ENCODE data around the gene KRTAP9-6. TPM values are rescaled to one million over a fixed set of nuclear protein-coding genes. Genes with fewer than 3 reads are reported as not detected.

Gene KRTAP9-6
- total RNA-seq, 1 experiment from 2014 or later, result not detected

Other genes starting within 250 kb of the KRTAP9-6 start
- gene KRTAP1-5, start 238.2 kb upstream of the KRTAP9-6 start, total RNA-seq (2021; ENCODE audit: unreplicated experiment), result not detected
- gene KRTAP1-4, start 235.2 kb upstream of the KRTAP9-6 start, total RNA-seq (2021; ENCODE audit: unreplicated experiment), result not detected
- not detected for gene KRTAP1-3, start 230.5 kb upstream of the KRTAP9-6 start, total RNA-seq (2021; ENCODE audit: unreplicated experiment)
- not detected for gene KRTAP1-1, start 223.9 kb upstream of the KRTAP9-6 start, total RNA-seq (2021; ENCODE audit: unreplicated experiment)
- gene KRTAP2-1, start 218.1 kb upstream of the KRTAP9-6 start, total RNA-seq (2021; ENCODE audit: unreplicated experiment), result not detected
- gene KRTAP2-2, start 210.1 kb upstream of the KRTAP9-6 start, total RNA-seq (2021; ENCODE audit: unreplicated experiment), result not detected
- gene KRTAP2-3, start 205.3 kb upstream of the KRTAP9-6 start, total RNA-seq (2021; ENCODE audit: unreplicated experiment), result not detected
- not detected for gene KRTAP2-4, start 199.5 kb upstream of the KRTAP9-6 start, total RNA-seq (2021; ENCODE audit: unreplicated experiment)
- gene KRTAP4-7, start 181.2 kb upstream of the KRTAP9-6 start, total RNA-seq (2021; ENCODE audit: unreplicated experiment), result not detected
- not detected for gene KRTAP4-8, start 167.2 kb upstream of the KRTAP9-6 start, total RNA-seq (2021; ENCODE audit: unreplicated experiment)
- not detected for gene KRTAP4-16, start 163.2 kb upstream of the KRTAP9-6 start, total RNA-seq (2021; ENCODE audit: unreplicated experiment)
- gene KRTAP4-9, start 160.0 kb upstream of the KRTAP9-6 start, total RNA-seq (2021; ENCODE audit: unreplicated experiment), result not detected
- gene KRTAP4-11, start 147.0 kb upstream of the KRTAP9-6 start, total RNA-seq (2021; ENCODE audit: unreplicated experiment), result not detected
- not detected for gene KRTAP4-12, start 141.2 kb upstream of the KRTAP9-6 start, total RNA-seq (2021; ENCODE audit: unreplicated experiment)
- gene KRTAP4-6, start 124.8 kb upstream of the KRTAP9-6 start, total RNA-seq (2021; ENCODE audit: unreplicated experiment), result not detected
- gene KRTAP4-5, start 115.6 kb upstream of the KRTAP9-6 start, total RNA-seq (2021; ENCODE audit: unreplicated experiment), result not detected
- not detected for gene KRTAP4-4, start 104.6 kb upstream of the KRTAP9-6 start, total RNA-seq (2021; ENCODE audit: unreplicated experiment)
- not detected for gene KRTAP4-3, start 97.2 kb upstream of the KRTAP9-6 start, total RNA-seq (2021; ENCODE audit: unreplicated experiment)
- gene KRTAP4-2, start 87.2 kb upstream of the KRTAP9-6 start, total RNA-seq (2021; ENCODE audit: unreplicated experiment), result not detected
- gene KRTAP4-1, start 80.5 kb upstream of the KRTAP9-6 start, total RNA-seq (2021; ENCODE audit: unreplicated experiment), result not detected
- gene KRTAP9-1, start 75.5 kb upstream of the KRTAP9-6 start, total RNA-seq (2021; ENCODE audit: unreplicated experiment), result not detected
- not detected for gene KRTAP9-2, start 38.7 kb upstream of the KRTAP9-6 start, total RNA-seq (2021; ENCODE audit: unreplicated experiment)
- not detected for gene KRTAP9-3, start 32.9 kb upstream of the KRTAP9-6 start, total RNA-seq (2021; ENCODE audit: unreplicated experiment)
- not detected for gene KRTAP9-8, start 27.4 kb upstream of the KRTAP9-6 start, total RNA-seq (2021; ENCODE audit: unreplicated experiment)
- gene KRTAP9-4, start 15.7 kb upstream of the KRTAP9-6 start, total RNA-seq (2021; ENCODE audit: unreplicated experiment), result not detected
- not detected for gene KRTAP9-9, start 10.0 kb upstream of the KRTAP9-6 start, total RNA-seq (2021; ENCODE audit: unreplicated experiment)
- not detected for gene KRTAP9-7, start 10.3 kb downstream of the KRTAP9-6 start, total RNA-seq (2021; ENCODE audit: unreplicated experiment)
- not detected for gene KRTAP29-1, start 37.5 kb downstream of the KRTAP9-6 start, total RNA-seq (2021; ENCODE audit: unreplicated experiment)
- gene KRTAP16-1, start 43.9 kb downstream of the KRTAP9-6 start, total RNA-seq (2021; ENCODE audit: unreplicated experiment), result not detected
- gene KRTAP17-1, start 50.3 kb downstream of the KRTAP9-6 start, total RNA-seq (2021; ENCODE audit: unreplicated experiment), result not detected
- not detected for gene KRT33A, start 85.5 kb downstream of the KRTAP9-6 start, total RNA-seq (2021; ENCODE audit: unreplicated experiment)
- gene KRT33B, start 104.4 kb downstream of the KRTAP9-6 start, total RNA-seq (2021; ENCODE audit: unreplicated experiment), result not detected
- not detected for gene KRT34, start 116.9 kb downstream of the KRTAP9-6 start, total RNA-seq (2021; ENCODE audit: unreplicated experiment)
- not detected for gene KRT31, start 132.2 kb downstream of the KRTAP9-6 start, total RNA-seq (2021; ENCODE audit: unreplicated experiment)
- gene KRT37, start 159.2 kb downstream of the KRTAP9-6 start, total RNA-seq (2021; ENCODE audit: unreplicated experiment), result not detected
- not detected for gene KRT38, start 175.6 kb downstream of the KRTAP9-6 start, total RNA-seq (2021; ENCODE audit: unreplicated experiment)
- gene KRT32, start 202.0 kb downstream of the KRTAP9-6 start, total RNA-seq (2021; ENCODE audit: unreplicated experiment), result 0.72 TPM
- gene KRT35, start 215.8 kb downstream of the KRTAP9-6 start, total RNA-seq (2021; ENCODE audit: unreplicated experiment), result not detected
- not detected for gene KRT36, start 224.5 kb downstream of the KRTAP9-6 start, total RNA-seq (2021; ENCODE audit: unreplicated experiment)
- 0.36 TPM for gene KRT13, start 240.2 kb downstream of the KRTAP9-6 start, total RNA-seq (2021; ENCODE audit: unreplicated experiment)

All from Panc1 (cell line).